Stimulated activated CD4-positive, alpha-beta T cell treated with anti-CD3 and anti-CD28 coated beads, Interleukin-2, amount 100 ng/mL, for 24 hours (primary cell): ENCODE data around the gene PLEKHG3.
A peak's percentile ranks its signal among the peaks of the same experiment; 100 is the strongest.
"Not testable (repeated sequence)": the region's sequence is repeated elsewhere in the genome, so short reads cannot be mapped to it uniquely, and the experiment has no call there.

Experiments
- DNase-seq, 2 donors: peaks; one replicate each; pipeline ENCODE4 v3.0.0-alpha.2; 2020

The PLEKHG3 gene

DNA sequence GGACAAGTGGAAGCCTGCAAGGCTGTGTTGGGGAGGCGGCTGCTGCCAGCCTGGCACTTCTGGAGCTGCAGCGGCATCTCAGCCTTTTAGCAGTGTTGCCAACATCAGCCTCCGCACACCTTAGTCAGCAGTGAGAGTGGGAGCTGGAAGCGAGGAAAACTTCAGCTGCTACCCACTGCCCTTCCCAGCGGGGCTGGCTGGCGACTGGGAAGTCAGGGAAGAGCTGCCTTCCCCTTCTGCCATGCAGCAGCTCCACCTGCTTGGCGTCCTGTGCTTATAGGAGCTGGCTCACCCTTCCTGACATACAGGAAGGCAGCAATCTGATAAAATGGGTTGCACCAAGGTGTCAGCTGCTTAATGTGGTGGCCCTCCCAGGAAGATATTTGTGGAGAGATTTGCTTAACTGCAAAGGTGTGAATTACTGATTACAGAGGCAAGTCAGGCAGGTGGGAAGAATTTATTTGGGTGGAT, 15.4 kb upstream of the PLEKHG3 start:
- DNase-seq: no peak

DNA sequence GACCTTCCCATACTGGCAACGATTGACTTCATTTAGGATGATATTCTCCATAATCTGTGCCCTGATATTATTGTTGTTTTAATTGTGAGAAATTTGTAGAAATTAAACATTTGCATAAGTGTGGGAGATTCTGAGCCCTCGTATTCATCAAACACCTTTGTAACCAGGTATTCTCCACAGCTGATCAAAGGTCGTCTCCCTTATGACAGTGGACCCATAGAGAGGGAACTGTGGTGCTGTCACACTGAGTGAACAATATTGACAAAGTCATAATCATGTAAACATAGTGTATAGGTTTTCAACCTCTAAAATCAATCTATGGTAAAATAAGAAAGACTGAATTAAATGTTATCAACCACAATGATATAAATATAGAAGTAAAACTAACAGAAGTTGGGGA, 14.9 kb upstream of the PLEKHG3 start:
- no peak for DNase-seq

DNA sequence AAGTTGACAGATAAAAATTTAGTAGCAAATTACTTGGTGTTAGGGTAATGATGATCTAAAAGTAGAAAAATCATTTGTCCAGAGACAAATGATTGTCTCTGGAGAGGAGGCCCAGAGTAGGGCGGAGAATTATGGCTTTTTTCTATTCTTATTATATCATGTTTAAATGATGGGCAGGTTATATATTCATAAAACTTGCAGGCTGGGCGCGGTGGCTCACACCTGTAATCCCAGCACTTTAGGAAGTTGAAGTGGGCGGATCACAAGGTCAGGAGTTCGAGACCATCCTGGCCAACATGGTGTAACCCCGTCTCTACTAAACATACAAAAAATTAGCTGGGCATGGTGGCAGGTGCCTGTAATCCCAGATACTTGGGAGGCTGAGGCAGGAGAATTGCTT, 13.6 kb upstream of the PLEKHG3 start:
- DNase-seq: not testable (repeated sequence)

GRCh38 chr14:64691376-64691775, 12.8 kb upstream of the PLEKHG3 start:
- DNase-seq: no peak

DNA sequence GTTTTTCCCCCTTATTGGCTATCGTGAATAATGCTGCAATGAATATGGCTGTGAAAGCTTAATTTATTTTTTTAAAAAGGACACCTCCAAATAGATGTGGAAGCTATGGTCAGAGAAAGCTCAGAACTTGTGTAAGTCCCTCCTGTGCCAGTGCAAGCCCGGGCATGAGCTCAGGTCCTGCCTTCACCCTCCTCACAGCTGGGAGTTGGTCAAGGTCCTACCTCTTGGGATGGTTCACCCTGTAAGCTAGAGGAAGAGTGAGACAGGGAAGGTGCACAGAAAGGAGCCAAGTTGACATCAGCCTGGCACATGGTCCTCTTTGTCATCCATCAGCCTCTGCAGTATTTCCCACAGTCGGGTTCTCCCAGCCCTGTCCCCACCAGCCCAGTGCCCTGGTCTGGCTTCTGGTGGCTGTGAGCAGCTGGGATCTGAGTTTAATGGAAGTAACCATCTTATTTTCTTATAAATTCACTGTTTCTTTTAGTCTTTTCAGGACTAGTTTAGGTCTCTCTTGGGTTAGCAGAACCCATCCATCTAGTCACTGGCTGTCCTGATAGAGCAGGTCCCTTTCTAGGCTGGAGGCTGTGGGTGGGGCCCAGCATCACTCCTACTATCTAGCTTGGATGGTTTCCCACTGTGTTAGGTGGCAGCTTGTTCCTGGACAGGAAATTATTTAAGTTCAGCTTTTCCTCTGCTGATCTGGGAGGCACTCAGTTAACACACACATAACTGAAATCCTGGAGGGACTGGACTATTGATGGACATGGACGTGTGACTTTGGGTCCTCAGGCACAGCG, 11.8 kb upstream of the PLEKHG3 start:
- no peak for DNase-seq

GRCh38 chr14:64692986-64693809, 11.0 kb upstream of the PLEKHG3 start:
- no peak for DNase-seq

DNA sequence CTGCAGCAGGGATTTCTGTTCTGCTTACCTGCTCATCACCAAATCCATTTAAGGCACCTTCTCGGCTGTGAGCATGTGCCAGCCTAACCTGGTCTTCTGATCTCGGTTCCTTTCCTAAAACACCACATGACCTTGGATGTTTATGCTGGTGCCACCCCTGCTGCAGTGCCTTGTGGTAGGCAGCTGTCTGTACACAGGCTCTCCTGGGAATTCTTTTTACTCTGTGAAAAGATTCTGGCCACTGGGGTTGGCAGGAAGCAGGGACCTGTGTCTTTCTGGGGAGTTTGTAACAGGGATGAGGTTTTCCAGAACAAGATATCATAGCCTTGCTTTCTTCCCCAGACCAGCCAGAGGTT, 10.4 kb upstream of the PLEKHG3 start:
- no peak for DNase-seq

DNA sequence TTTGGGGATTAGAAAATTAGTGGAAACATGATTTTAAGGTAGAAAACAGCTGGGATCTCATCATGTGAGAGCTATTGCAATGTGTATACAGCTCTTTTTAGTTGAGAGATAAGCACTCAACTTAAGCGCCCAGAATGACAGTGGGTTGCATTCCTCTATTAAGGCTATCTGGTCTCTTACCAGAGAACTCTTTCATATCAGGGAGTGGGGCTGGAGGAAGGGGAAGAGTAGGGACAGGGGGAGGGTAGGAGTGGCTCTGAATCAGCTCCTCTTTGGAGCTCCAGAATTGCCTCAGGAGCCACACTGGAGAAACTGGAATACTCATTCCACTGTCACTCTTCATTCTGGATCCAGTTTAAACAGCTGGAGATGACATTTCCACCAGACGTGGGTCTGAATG, 9.2 kb upstream of the PLEKHG3 start:
- DNase-seq: no peak

GRCh38 chr14:64696355-64696857, 7.8 kb upstream of the PLEKHG3 start:
- no peak for DNase-seq

DNA sequence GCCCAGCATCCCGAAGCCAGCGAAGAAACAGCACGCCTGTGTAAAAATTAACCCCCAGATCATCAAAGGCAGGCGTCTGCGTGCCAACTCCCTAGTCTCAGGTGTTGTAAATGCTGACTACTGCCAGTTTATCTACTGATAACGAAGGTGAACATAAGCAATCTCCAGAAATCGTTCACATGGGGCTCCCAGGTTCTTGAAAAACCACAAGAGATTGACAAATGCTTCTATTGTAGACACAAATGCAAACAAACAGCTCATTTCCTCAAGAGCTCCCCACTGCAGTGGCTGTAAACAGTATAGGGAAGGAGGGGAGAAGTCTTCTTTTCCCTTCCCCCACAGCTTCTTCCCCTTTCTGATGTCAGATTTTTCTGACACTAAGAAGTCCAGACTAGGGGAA, 5.3 kb upstream of the PLEKHG3 start:
- no peak for DNase-seq

GRCh38 chr14:64700290-64700689, 3.9 kb upstream of the PLEKHG3 start:
- no peak for DNase-seq

DNA sequence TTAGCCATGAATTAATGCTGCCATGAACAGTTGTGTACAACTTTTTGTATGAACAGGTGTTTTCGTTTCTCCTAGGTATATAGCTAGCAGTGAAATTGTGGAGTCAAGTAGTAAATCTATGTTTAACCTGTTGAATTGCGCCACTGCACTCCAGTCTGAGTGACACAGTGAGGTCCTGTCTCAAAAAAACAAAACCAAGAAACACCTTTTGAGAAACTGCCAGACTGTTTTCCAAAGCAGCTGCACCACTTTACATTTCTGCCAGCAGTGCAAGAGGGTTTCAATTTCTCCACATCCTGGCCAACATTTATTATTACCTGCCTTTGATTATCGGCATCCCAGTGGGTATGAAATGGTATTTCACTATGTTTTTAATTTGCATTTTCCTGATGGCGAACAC, 3.3 kb upstream of the PLEKHG3 start:
- no peak for DNase-seq

GRCh38 chr14:64701660-64702059, 2.6 kb upstream of the PLEKHG3 start:
- DNase-seq: no peak

GRCh38 chr14:64702493-64703394, 1.5 kb upstream of the PLEKHG3 start:
- DNase-seq: no peak

GRCh38 chr14:64703395-64704142, 655 bp upstream of the PLEKHG3 start:
- no peak for DNase-seq

GRCh38 chr14:64704743-64705380, 638 bp downstream of the PLEKHG3 start:
- peak in 1 of 2 donors; percentile 20 for DNase-seq

DNA sequence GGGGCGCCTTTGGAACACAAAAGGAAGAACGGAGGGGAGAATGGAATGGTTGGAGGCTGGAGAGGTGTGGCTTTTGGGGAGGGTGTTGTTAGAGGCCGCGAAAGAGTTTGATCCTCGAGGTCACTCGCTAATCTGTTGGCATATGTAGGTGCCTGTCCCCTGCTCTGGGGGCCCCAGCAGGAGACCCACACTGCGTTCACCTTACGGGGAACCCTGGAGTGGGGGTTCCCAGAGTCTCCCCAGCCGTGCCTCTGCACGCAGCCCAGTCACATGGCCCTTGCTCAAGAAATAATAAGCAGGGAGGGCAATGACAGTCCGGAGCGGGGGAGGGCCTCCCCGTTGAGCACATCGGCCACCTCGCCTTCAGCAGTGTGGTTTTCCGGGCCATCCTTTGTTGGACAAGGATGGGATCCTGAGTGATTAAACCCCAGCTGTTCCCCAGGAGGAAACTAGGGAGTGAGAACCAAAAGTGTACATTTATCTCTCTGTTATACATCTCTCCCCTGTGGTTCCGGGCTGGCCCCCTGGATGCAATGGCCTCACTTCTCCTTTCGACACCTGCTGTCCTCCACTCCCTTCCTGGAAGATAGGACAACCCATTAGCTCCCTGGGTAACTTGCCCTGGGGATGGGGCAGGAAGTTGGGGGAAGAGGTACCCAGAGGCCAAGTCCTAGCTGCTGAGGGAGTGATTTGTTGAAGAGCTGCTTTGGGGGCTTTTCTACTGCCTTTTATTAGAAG, 1.3 kb downstream of the PLEKHG3 start:
- DNase-seq: no peak

- no peak for DNase-seq
Measured at GRCh38 chr14:64706119-64706592, 1.9 kb downstream of the PLEKHG3 start.

GRCh38 chr14:64706593-64707193, 2.5 kb downstream of the PLEKHG3 start:
- no peak for DNase-seq

DNA sequence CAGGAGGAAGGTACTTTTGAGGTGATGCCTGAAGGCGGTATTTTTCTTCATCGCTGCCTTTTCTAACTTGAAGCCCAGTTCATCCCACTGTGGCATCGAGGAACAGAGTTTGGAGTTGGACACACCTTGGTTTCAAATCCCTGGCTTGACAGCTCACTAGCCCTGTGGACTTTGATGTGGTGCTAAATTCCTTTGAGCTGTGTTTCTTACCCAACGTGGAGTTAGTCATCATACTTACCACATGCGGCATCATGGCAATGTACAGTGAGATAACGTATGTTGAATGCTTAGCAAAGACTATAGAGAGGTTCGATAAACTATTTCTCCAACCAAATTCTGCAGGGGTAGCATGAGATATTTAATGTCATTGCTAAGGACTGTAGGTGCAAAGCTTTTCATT, 3.4 kb downstream of the PLEKHG3 start:
- DNase-seq: no peak
